SKM-1 treated with dmso at 0.1 percent for 144 hours (cell line): ENCODE results near the gene DPF1.

Source experiments
- DNase-seq: peaks from one replicate; lab custom pipeline; 2025; ENCODE audit not compliant: unreplicated experiment; lab: John Stamatoyannopoulos, UW

The DPF1 gene

GRCh38 chr19:38168637-38169036, 55.4 kb downstream of the DPF1 start:
- DNase-seq: no peak

GRCh38 chr19:38165335-38165734, 58.7 kb downstream of the DPF1 start:
- no peak for DNase-seq

DNA sequence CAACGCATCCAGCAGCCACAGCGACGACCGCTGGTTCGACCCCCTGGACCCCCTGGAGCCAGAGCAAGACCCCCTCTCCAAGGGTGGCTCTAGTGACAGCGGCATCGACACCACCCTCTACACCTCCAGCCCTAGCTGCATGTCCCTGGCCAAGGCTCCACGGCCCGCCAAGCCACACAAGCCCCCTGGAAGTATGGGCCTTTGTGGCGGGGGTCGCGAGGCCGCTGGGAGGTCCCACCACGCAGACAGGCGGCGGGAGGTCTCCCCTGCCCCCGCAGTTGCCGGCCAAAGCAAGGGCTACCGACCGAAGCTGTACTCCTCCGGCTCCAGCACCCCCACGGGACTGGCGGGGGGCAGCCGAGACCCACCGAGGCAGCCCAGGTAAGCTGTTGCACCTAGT, 59.5 kb downstream of the DPF1 start:
- DNase-seq: no peak

GRCh38 chr19:38163419-38164290, 60.4 kb downstream of the DPF1 start:
- no peak for DNase-seq

DNA sequence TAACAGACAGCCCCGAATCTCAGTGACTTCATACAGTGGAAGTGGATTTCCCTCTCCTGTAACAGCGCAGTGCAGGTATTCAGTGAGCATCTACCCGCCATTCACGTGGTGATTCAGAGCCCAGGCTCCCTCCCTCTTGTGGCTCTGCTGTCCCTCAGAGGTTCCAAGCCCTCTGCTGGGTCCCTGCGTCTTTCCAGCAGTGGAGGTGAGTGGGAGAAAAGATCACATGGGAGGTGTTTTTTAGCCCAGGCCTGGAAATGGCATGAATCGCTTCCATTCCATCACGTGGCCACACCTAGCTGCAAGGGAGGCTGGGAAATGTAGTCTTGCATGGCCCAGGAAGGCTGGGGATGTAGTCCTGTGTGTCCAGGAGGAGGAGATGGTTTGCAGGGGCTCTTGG, 61.4 kb downstream of the DPF1 start:
- DNase-seq: no peak

DNA sequence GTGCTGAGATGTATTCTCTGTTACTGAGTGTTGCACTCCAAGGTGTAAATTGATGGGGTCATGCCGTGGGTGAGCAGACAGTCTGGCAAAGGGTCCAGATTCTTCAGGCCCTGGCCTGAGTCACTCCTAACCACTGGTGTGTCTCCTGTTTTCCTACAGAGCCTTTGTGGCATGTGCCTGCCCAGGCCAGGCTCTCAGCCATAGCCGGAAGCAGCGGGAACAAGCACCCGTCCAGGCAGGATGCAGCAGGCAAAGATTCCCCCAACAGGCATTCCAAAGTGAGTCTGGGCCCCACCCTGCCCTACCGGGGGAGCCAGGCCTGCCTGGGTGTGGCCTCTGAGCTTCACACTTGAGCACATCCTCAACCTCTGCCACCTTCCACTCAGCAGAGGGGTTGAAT, 61.9 kb downstream of the DPF1 start:
- DNase-seq: no peak
